GM12892 (cell line): ENCODE data around the gene SRPX.

Experiments used
- POLR2A ChIP-seq: IDR thresholded peaks from 2 replicates; pipeline ENCODE4 v1.6.1; 2011; ENCODE audit warnings: low read depth, low read length, control low read depth
- POLR2AphosphoS5 ChIP-seq: IDR thresholded peaks from 2 replicates; pipeline ENCODE4 v1.6.1; 2011; ENCODE audit warnings: low read depth, low read length, control low read depth
- TAF1 ChIP-seq: IDR thresholded peaks from 2 replicates; pipeline ENCODE4 v1.6.1; 2011; ENCODE audit warnings: low read depth, mild to moderate bottlenecking, control low read depth, low read length, borderline replicate concordance

- no peak for TF ChIP-seq POLR2A
- TF ChIP-seq POLR2AphosphoS5: no peak
- TF ChIP-seq TAF1: no peak
These were observed 69.7 kb downstream of the SRPX start for GRCh38 chrX:38150993-38151392.
